ENCODE results near the gene CACNA2D3.
"Not testable (repeated sequence)": the region's sequence is repeated elsewhere in the genome, so short reads cannot be mapped to it uniquely, and the experiment has no call there.

CACNA2D3 gene

GRCh38 chr3:54593653-54594052 lies 471.3 kb downstream of the CACNA2D3 start:
- no peak for DNase-seq

- DNase-seq: no peak
Measured at GRCh38 chr3:54596087-54596486, 473.7 kb downstream of the CACNA2D3 start.

- DNase-seq: no peak
Measured at GRCh38 chr3:54599716-54600115, 477.4 kb downstream of the CACNA2D3 start.

GRCh38 chr3:54600441-54601204 lies 478.3 kb downstream of the CACNA2D3 start:
- no peak for DNase-seq

- no peak for DNase-seq
Measured at GRCh38 chr3:54604495-54604894, 482.1 kb downstream of the CACNA2D3 start.

- no peak for DNase-seq
Measured at GRCh38 chr3:54608041-54608440, 485.7 kb downstream of the CACNA2D3 start.

GRCh38 chr3:54619053-54619452 lies 496.7 kb downstream of the CACNA2D3 start:
- no peak for DNase-seq

GRCh38 chr3:54619531-54619930 lies 497.2 kb downstream of the CACNA2D3 start:
- DNase-seq: no peak

GRCh38 chr3:54621184-54621583 lies 498.8 kb downstream of the CACNA2D3 start:
- no peak for DNase-seq

GRCh38 chr3:54622678-54623077 lies 500.3 kb downstream of the CACNA2D3 start:
- DNase-seq: no peak

GRCh38 chr3:54625805-54626787 lies 503.7 kb downstream of the CACNA2D3 start:
- no peak for DNase-seq

- no peak for DNase-seq
Measured at GRCh38 chr3:54628888-54629441, 506.6 kb downstream of the CACNA2D3 start.

- DNase-seq: no peak
Measured at GRCh38 chr3:54630101-54630623, 507.8 kb downstream of the CACNA2D3 start.

GRCh38 chr3:54631001-54631400 lies 508.6 kb downstream of the CACNA2D3 start:
- not testable (repeated sequence) for DNase-seq

GRCh38 chr3:54631516-54632325 lies 509.4 kb downstream of the CACNA2D3 start:
- DNase-seq: no peak

- DNase-seq: no peak
Measured at GRCh38 chr3:54632326-54632665, 509.9 kb downstream of the CACNA2D3 start.

GRCh38 chr3:54632834-54633233 lies 510.5 kb downstream of the CACNA2D3 start:
- no peak for DNase-seq

GRCh38 chr3:54633444-54634121 lies 511.2 kb downstream of the CACNA2D3 start:
- no peak for DNase-seq

- no peak for DNase-seq
Measured at GRCh38 chr3:54634122-54634469, 511.7 kb downstream of the CACNA2D3 start.

GRCh38 chr3:54639790-54640372 lies 517.5 kb downstream of the CACNA2D3 start:
- DNase-seq: not testable (repeated sequence)

GRCh38 chr3:54641226-54642014 lies 519.1 kb downstream of the CACNA2D3 start:
- DNase-seq: no peak
